ENCODE measurements around the gene MPPED2. TPM values are rescaled to one million over a fixed set of nuclear protein-coding genes. Genes with fewer than 3 reads are reported as not detected.

Gene MPPED2
- total and polyA plus RNA-seq, 4 experiments from 2014 or later = not detected

- no peaks in the 10 kb centered on the region for H3K27me3 ChIP-seq (ENCODE audit: insufficient read depth, low read length)
- intact Hi-C loops (cut with micrococcal nuclease) = no loop called here
- H3K4me1 ChIP-seq (ENCODE audit: insufficient read depth, low read length) = no peaks in the 10 kb centered on the region
- ChIA-PET POLR2A (ENCODE audit: partially characterized antibody) (no interaction called here), CTCF (ENCODE audit: partially characterized antibody) (no interaction called here)
- H3K4me3 ChIP-seq (ENCODE audit: low read length in 2 of 2) = no peak overlapping the region
- Mint-ChIP-seq H3K4me1 (no peaks in the 10 kb centered on the region), H3K36me3 (no peaks in the 10 kb centered on the region), H3K9me3 (peaks cover 0 to 4% (median 0%) of the 10 kb centered on the region in 8 donors), H3K4me3 (no peak overlapping the region), H3K27ac (no peak overlapping the region), H3K27me3 (peaks cover 2 to 3% of the 10 kb centered on the region in 2 donors)
- H3K36me3 ChIP-seq (ENCODE audit: insufficient read depth, low read length) = no peaks in the 10 kb centered on the region
- DNase-seq = no peak
- H3K27ac ChIP-seq (ENCODE audit: low read depth, low read length) = no peak overlapping the region
- H3K9me3 ChIP-seq (ENCODE audit: control insufficient read depth in 1 of 2, low read length in 2 of 2) = no peaks in the 10 kb centered on the region
Observed at GRCh38 chr11:30454111-30454510, 132.0 kb downstream of the MPPED2 start.

GRCh38 chr11:30453705-30454104, 132.4 kb downstream of the MPPED2 start:
- CTCF ChIA-PET (ENCODE audit: partially characterized antibody) = no interaction called here

GRCh38 chr11:30452842-30453241, 133.3 kb downstream of the MPPED2 start:
- Histone ChIP-seq H3K27me3 (ENCODE audit: insufficient read depth, low read length) (no peaks in the 10 kb centered on the region), H3K9me3 (ENCODE audit: control insufficient read depth in 1 of 2, low read length in 2 of 2) (no peaks in the 10 kb centered on the region), H3K4me3 (ENCODE audit: low read length in 2 of 2) (no peak overlapping the region), H3K36me3 (ENCODE audit: insufficient read depth, low read length) (no peaks in the 10 kb centered on the region), H3K27ac (ENCODE audit: low read depth, low read length) (no peak overlapping the region), H3K4me1 (ENCODE audit: insufficient read depth, low read length) (no peaks in the 10 kb centered on the region)
- no peak overlapping the region for H3K4me3 Mint-ChIP-seq
- no peaks in the 10 kb centered on the region for H3K36me3 Mint-ChIP-seq
- H3K27me3 Mint-ChIP-seq = peaks cover 2 to 3% of the 10 kb centered on the region in 2 donors
- CTCF ChIA-PET (ENCODE audit: partially characterized antibody) = no interaction called here
- peaks cover 0 to 3% (median 0%) of the 10 kb centered on the region in 8 donors for H3K9me3 Mint-ChIP-seq
- no peaks in the 10 kb centered on the region for H3K4me1 Mint-ChIP-seq
- intact Hi-C loops (cut with micrococcal nuclease) = no loop called here
- POLR2A ChIA-PET (ENCODE audit: partially characterized antibody) = no interaction called here
- H3K27ac Mint-ChIP-seq = no peak overlapping the region
- DNase-seq = no peak

More at GRCh38 chr11:30453705-30454104, 132.4 kb downstream of the MPPED2 start:
- Mint-ChIP-seq H3K9me3 (peaks cover 0 to 4% (median 0%) of the 10 kb centered on the region in 8 donors), H3K4me3 (no peak overlapping the region), H3K27me3 (peaks cover 2 to 3% of the 10 kb centered on the region in 2 donors), H3K27ac (no peak overlapping the region), H3K4me1 (no peaks in the 10 kb centered on the region), H3K36me3 (no peaks in the 10 kb centered on the region)
- no peak for DNase-seq
- H3K4me1 ChIP-seq (ENCODE audit: insufficient read depth, low read length) = no peaks in the 10 kb centered on the region
- no peaks in the 10 kb centered on the region for H3K36me3 ChIP-seq (ENCODE audit: insufficient read depth, low read length)
- POLR2A ChIA-PET (ENCODE audit: partially characterized antibody) = no interaction called here
- intact Hi-C loops (cut with micrococcal nuclease) = no loop called here
- H3K4me3 ChIP-seq (ENCODE audit: low read length in 2 of 2) = no peak overlapping the region
- H3K9me3 ChIP-seq (ENCODE audit: control insufficient read depth in 1 of 2, low read length in 2 of 2) = no peaks in the 10 kb centered on the region
- no peaks in the 10 kb centered on the region for H3K27me3 ChIP-seq (ENCODE audit: insufficient read depth, low read length)
- H3K27ac ChIP-seq (ENCODE audit: low read depth, low read length) = no peak overlapping the region

DNA sequence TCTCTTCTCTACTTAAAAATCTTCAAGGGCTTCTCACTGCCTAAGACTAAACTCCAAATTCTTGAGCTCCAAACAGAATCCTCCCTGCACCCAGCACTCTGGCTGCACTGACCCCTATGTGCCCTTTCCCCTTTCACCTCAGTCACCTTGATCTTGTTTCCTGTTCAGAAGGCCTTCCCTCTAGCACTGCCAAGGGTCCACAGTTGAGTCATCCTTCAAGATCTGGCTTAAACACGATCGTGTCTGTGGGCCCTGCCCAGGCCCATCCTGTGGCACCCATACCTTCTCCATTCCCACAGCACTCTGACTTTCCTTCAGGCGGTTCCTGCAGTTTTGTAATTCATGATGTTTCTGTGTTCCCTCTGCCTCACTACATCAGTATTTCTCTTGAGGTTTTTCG, 134.0 kb downstream of the MPPED2 start:
- Histone ChIP-seq H3K36me3 (ENCODE audit: insufficient read depth, low read length) (no peaks in the 10 kb centered on the region), H3K9me3 (ENCODE audit: control insufficient read depth in 1 of 2, low read length in 2 of 2) (no peaks in the 10 kb centered on the region), H3K27me3 (ENCODE audit: insufficient read depth, low read length) (no peaks in the 10 kb centered on the region), H3K4me3 (ENCODE audit: low read length in 2 of 2) (no peak overlapping the region), H3K27ac (ENCODE audit: low read depth, low read length) (no peak overlapping the region), H3K4me1 (ENCODE audit: insufficient read depth, low read length) (no peaks in the 10 kb centered on the region)
- Mint-ChIP-seq H3K36me3 (no peaks in the 10 kb centered on the region), H3K9me3 (peaks cover 0 to 3% (median 0%) of the 10 kb centered on the region in 8 donors), H3K27me3 (peaks cover 3 to 5% of the 10 kb centered on the region in 2 donors), H3K4me1 (no peaks in the 10 kb centered on the region), H3K27ac (no peak overlapping the region), H3K4me3 (no peak overlapping the region)
- no peak for DNase-seq
- CTCF ChIA-PET (ENCODE audit: partially characterized antibody) = no interaction called here
- intact Hi-C loops (cut with micrococcal nuclease) = no loop called here
- POLR2A ChIA-PET (ENCODE audit: partially characterized antibody) = no interaction called here

- Mint-ChIP-seq H3K27ac (no peak overlapping the region), H3K4me3 (no peak overlapping the region), H3K9me3 (peaks cover 0 to 3% (median 0%) of the 10 kb centered on the region in 8 donors), H3K36me3 (no peaks in the 10 kb centered on the region), H3K27me3 (peaks cover 3 to 5% of the 10 kb centered on the region in 2 donors), H3K4me1 (no peaks in the 10 kb centered on the region)
- H3K4me1 ChIP-seq (ENCODE audit: insufficient read depth, low read length) = no peaks in the 10 kb centered on the region
- no peak overlapping the region for H3K4me3 ChIP-seq (ENCODE audit: low read length in 2 of 2)
- CTCF ChIA-PET (ENCODE audit: partially characterized antibody) = no interaction called here
- no peaks in the 10 kb centered on the region for H3K36me3 ChIP-seq (ENCODE audit: insufficient read depth, low read length)
- intact Hi-C loops (cut with micrococcal nuclease) = no loop called here
- no peak for DNase-seq
- H3K27me3 ChIP-seq (ENCODE audit: insufficient read depth, low read length) = no peaks in the 10 kb centered on the region
- POLR2A ChIA-PET (ENCODE audit: partially characterized antibody) = no interaction called here
- H3K9me3 ChIP-seq (ENCODE audit: control insufficient read depth in 1 of 2, low read length in 2 of 2) = no peaks in the 10 kb centered on the region
- no peak overlapping the region for H3K27ac ChIP-seq (ENCODE audit: low read depth, low read length)
Observed at GRCh38 chr11:30451626-30452025, 134.5 kb downstream of the MPPED2 start.

DNA sequence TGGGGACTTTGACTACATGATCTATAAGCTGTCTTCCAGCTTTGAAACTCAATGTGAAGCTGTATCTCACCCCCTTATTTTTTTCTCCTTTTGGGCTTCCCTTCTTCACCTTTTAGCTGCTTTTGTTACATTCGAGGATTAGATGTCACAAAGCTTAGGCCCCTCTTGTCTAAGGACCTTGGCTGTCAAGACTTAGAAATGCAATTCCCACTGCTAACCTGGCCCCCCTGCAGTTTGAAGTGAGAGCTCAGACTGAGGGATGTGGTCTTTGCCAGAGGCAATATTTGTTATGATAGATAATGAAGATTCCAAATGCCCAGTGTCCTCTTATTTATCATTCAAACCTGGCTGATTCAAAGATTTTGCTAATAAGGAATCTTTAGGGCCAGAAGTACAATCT, 135.0 kb downstream of the MPPED2 start:
- Mint-ChIP-seq H3K36me3 (no peaks in the 10 kb centered on the region), H3K27me3 (peaks cover 3 to 5% of the 10 kb centered on the region in 2 donors), H3K4me1 (no peaks in the 10 kb centered on the region), H3K4me3 (no peak overlapping the region), H3K9me3 (peaks cover 0 to 3% (median 0%) of the 10 kb centered on the region in 8 donors), H3K27ac (peak overlapping the region in 1 of 7 donors; percentile 32)
- Histone ChIP-seq H3K4me3 (ENCODE audit: low read length in 2 of 2) (no peak overlapping the region), H3K27me3 (ENCODE audit: insufficient read depth, low read length) (no peaks in the 10 kb centered on the region), H3K36me3 (ENCODE audit: insufficient read depth, low read length) (no peaks in the 10 kb centered on the region), H3K9me3 (ENCODE audit: control insufficient read depth in 1 of 2, low read length in 2 of 2) (no peaks in the 10 kb centered on the region), H3K27ac (ENCODE audit: low read depth, low read length) (no peak overlapping the region), H3K4me1 (ENCODE audit: insufficient read depth, low read length) (no peaks in the 10 kb centered on the region)
- ChIA-PET CTCF (ENCODE audit: partially characterized antibody) (no interaction called here), POLR2A (ENCODE audit: partially characterized antibody) (no interaction called here)
- intact Hi-C loops (cut with micrococcal nuclease) = no loop called here
- DNase-seq = no peak

DNA sequence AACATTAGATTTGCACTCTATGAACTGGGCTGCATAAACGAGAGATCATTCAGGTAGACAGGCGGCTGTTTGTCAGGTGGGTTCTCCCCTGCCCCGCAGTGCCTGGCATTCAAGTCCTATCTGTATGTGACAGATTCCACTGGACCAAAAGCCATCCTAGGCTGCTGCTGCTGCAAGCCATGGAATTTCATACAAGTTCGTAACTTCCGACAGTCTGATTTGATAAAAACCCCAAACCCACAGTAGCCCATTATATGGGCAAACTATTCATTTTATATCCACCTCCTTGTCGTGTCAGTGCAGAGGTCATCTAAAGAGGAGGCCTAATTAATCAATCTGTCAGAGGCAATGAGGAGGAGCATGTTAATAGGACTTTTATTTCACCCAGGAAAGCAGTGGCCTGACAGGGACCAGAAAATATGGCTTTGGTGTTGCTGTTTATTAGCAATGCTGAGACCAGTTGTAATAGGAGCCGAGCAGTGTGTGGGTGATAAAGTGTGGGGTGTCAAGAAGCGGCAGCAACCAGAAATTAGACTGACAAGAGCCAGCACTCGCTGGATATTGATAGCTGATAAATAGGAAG, 139.0 kb downstream of the MPPED2 start:
- no peaks in the 10 kb centered on the region for H3K4me1 ChIP-seq (ENCODE audit: insufficient read depth, low read length)
- Mint-ChIP-seq H3K9me3 (peaks cover 0 to 3% (median 0%) of the 10 kb centered on the region in 8 donors), H3K27me3 (peaks cover 3 to 5% of the 10 kb centered on the region in 2 donors), H3K36me3 (no peaks in the 10 kb centered on the region), H3K4me3 (no peak overlapping the region), H3K27ac (no peak overlapping the region), H3K4me1 (no peaks in the 10 kb centered on the region)
- no peaks in the 10 kb centered on the region for H3K36me3 ChIP-seq (ENCODE audit: insufficient read depth, low read length)
- H3K9me3 ChIP-seq (ENCODE audit: control insufficient read depth in 1 of 2, low read length in 2 of 2) = no peaks in the 10 kb centered on the region
- H3K4me3 ChIP-seq (ENCODE audit: low read length in 2 of 2) = no peak overlapping the region
- no peak for DNase-seq
- H3K27me3 ChIP-seq (ENCODE audit: insufficient read depth, low read length) = no peaks in the 10 kb centered on the region
- no peak overlapping the region for H3K27ac ChIP-seq (ENCODE audit: low read depth, low read length)
- ChIA-PET CTCF (ENCODE audit: partially characterized antibody) (no interaction called here), POLR2A (ENCODE audit: partially characterized antibody) (no interaction called here)
- intact Hi-C loops (cut with micrococcal nuclease) = no loop called here

GRCh38 chr11:30446520-30446919, 139.6 kb downstream of the MPPED2 start:
- H3K27ac ChIP-seq (ENCODE audit: low read depth, low read length) = no peak overlapping the region
- no peak overlapping the region for H3K4me3 Mint-ChIP-seq
- no peak for DNase-seq
- H3K4me1 ChIP-seq (ENCODE audit: insufficient read depth, low read length) = no peaks in the 10 kb centered on the region
- POLR2A ChIA-PET (ENCODE audit: partially characterized antibody) = no interaction called here
- H3K36me3 Mint-ChIP-seq = no peaks in the 10 kb centered on the region
- H3K4me3 ChIP-seq (ENCODE audit: low read length in 2 of 2) = no peak overlapping the region
- CTCF ChIA-PET (ENCODE audit: partially characterized antibody) = no interaction called here
- H3K36me3 ChIP-seq (ENCODE audit: insufficient read depth, low read length) = no peaks in the 10 kb centered on the region
- no peaks in the 10 kb centered on the region for H3K27me3 ChIP-seq (ENCODE audit: insufficient read depth, low read length)
- H3K4me1 Mint-ChIP-seq = no peaks in the 10 kb centered on the region
- H3K27ac Mint-ChIP-seq = no peak overlapping the region
- H3K27me3 Mint-ChIP-seq = peaks cover 3 to 5% of the 10 kb centered on the region in 2 donors
- H3K9me3 ChIP-seq (ENCODE audit: control insufficient read depth in 1 of 2, low read length in 2 of 2) = no peaks in the 10 kb centered on the region
- intact Hi-C loops (cut with micrococcal nuclease) = no loop called here
- H3K9me3 Mint-ChIP-seq = peaks cover 0 to 3% (median 0%) of the 10 kb centered on the region in 8 donors

All from CD4-positive, alpha-beta memory T cell (primary cell).